Breast epithelium (tissue), 3 donors: ENCODE results near the gene YARS2. TPM values are rescaled to one million over a fixed set of nuclear protein-coding genes. Genes with fewer than 3 reads are reported as not detected.

Experiments
- total RNA-seq, 3 donors: library from RNA; depleted of rRNA; stranded (reverse); fragments of >200 nt; gene quantifications; one replicate each; pipeline ENCODE4 v1.1.0, GENCODE V29; 2016

YARS2 gene
- total RNA-seq, 3 donors from 2014 or later: 23.0 to 27.4 (median 23.9) TPM

Other genes with a start within 250 kb of the YARS2 start
- gene DNM1L, start 76.6 kb downstream of the YARS2 start, total RNA-seq: 10 to 100 TPM; 46.1 to 84.0 (median 70.8) TPM
- 10 to 100 TPM; 28.5 to 39.2 (median 32.5) TPM for gene PKP2, start 140.9 kb upstream of the YARS2 start, total RNA-seq